D341Med (cell line): ENCODE measurements around the gene HECTD1.
"Not testable (repeated sequence)": the region's sequence is repeated elsewhere in the genome, so short reads cannot be mapped to it uniquely, and the experiment has no call there.

ENCODE experiments used
- DNase-seq: peaks from one replicate; pipeline ENCODE4 v3.0.0; 2012; ENCODE audit warnings: low spot score

Gene HECTD1

GRCh38 chr14:31194661-31195060, 12.9 kb downstream of the HECTD1 start:
- no peak for DNase-seq

GRCh38 chr14:31194095-31194494, 13.5 kb downstream of the HECTD1 start:
- DNase-seq: no peak

GRCh38 chr14:31192544-31192943, 15.0 kb downstream of the HECTD1 start:
- DNase-seq: not testable (repeated sequence)

DNA sequence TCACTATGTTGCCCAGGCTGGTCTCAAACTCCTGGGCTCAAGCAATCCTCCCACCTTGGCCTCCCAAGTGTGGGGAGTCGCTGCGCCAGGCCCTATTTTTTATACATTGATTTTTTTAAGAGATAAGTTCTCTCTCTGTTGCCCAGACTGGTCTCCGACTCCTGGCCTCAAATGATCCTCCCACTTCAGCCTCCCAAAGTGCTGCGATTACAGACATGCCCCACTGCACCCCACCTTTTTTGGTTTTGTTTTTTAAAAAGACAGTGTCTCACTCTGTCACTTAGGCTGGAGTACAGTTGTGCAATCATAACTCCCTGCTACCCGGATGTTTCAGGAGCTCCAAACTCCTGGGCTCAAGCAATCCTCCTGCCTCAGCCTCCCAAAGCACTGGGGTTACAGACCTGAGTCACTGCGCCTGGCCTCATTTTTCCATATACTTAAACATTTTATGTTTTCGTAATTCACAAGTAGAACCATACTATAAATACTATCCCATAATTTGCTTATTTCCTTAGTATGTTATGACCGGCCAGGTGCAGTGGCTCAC, 16.8 kb downstream of the HECTD1 start:
- DNase-seq: no peak

DNA sequence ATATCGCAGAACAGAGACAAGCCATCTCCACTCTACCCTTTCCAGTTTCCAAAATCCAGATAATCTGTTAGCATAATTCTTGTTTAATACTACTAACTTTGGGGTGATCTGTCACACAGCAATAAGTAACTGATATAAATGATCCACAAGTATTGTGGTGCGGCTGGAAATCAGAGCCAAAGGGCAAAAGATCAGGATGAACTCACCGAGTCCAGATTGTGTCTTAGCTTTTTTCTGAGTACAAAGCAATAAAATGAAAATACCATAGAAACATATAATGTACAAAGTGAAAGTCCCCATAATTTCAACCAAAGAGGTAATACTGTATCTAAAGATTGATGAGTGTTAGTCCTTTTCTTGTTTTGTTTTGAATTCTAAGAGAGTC, 17.4 kb downstream of the HECTD1 start:
- no peak for DNase-seq

DNA sequence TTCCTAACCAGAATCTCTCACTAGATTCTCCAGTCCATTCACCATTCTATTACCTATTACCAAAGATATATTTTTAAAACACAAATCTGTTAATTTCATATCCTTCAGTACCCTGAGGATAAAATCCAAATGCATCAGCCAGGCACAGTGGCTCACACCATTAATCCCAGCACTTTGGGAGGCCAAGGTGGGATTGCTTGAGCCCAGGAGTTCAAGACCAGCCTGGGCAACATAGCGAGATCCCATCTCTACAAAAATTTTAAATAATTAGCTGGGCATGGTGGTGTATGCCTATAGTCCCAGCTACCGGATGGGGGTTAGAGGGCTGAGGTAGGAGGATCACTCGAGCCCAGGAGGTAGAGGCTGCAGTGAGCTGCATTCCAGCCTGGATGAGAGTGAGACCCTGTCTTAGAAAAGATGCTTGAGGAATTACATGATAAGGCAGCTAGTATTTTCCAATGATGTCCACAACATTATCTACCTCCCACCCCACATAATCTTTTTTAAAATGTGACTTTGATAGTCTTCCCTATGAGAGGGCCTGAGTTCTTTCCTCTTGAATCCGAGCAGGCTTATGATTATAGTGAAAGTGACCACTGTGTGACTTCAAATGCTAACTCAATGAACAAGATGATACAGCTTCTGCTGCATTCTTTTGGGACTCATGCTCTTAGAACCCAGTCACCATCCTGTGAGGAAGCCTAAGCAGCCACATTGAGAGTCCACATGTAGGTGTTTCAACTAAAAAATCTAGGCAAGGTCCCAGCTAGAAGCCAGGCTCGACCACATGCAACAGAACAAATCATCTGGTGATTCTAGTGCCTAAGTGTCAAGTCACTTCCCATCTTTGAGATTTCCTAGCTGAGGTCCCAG, 18.0 kb downstream of the HECTD1 start:
- no peak for DNase-seq

- DNase-seq: no peak
Measured at GRCh38 chr14:31188744-31189143, 18.8 kb downstream of the HECTD1 start.

DNA sequence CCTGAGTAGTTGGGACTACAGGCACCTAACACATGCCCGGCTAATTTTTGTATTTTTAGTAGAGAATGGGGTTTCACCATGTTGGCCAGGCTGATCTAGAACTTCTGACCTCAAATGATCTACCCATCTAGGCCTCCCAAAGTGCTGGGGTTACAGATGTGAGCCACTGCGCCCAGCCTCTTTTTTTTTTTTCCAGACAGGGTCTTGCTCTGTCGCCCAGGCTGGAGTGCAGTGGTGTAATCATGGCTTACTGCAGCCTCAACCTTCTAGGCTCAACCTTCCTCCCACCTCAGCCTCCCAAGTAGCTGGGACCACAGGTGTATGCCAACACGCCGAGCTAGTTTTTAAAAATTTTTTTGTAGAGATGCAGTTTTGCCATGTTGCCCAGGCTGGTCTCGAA, 25.6 kb downstream of the HECTD1 start:
- DNase-seq: not testable (repeated sequence)

DNA sequence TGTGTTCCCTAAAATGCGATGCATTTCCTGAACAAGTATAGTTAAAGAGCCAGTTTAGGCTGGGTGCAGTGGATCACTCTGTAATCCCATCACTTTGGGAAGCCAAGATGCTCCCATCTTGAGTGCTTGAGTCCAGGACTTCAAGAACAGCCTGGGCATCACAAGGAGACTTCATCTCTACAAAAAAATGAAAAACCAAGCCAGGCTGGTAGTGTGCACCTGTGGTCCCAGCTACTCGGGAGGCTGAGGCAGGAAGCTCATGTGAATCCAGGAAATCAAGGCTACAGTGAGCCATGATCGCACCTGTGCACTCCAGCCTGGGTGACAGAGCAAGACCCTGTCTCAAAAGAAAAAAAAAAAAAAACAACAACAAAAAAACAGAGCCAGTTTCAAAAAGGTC, 26.3 kb downstream of the HECTD1 start:
- no peak for DNase-seq

DNA sequence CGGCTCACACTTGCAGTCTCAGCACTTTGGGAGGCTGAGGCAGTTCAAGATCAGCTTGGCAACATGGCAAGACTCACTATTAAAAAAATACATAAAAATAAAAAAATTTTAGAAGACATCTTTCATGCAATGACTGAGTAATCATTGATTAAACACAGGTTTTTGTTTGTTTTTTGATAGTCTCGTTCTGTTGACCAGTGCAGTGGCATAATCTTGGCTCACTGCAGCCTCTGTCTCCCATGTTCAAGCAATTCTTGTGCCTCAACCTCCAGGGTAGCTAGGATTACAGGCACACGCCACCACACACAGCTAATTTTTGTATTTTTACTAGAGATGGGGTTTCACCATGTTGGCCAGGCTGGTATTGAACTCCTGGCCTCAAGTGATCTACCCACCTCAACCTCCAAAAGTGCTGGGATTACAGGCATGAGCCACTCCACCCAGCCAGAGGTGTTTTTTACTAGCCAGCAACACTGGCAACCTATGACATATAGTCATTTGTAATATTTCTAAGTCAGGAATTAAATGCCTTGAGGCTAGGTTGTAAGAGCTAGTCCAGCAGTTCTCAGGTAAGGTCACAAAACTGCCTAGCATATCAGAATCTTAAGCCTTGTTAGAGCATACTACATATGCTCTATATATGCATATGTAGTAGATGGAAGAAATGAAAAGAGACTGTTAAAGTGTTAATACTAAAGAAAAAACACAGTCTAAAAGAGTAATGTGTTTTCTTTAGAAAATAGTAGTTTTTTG, 27.1 kb downstream of the HECTD1 start:
- DNase-seq: no peak

DNA sequence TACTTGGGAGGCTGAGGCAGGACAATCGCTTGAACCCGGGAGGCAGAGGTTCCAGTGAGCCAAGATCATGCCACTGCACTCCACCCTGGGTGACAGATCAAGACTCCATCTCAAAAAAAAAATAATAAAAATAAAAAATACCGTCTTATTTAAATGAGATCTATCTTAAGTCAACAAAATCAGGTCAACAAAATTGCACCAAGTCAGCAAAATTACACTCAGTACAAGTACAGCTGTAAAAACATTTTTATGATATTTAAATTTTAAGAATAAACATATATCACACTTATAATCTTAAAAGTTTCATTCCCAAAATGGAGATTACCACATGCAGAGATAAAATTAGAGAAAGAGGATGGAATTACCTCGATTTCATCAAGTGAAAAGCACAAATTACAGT, 33.2 kb downstream of the HECTD1 start:
- no peak for DNase-seq

- DNase-seq: no peak
Measured at GRCh38 chr14:31173120-31173837, 34.3 kb downstream of the HECTD1 start.

DNA sequence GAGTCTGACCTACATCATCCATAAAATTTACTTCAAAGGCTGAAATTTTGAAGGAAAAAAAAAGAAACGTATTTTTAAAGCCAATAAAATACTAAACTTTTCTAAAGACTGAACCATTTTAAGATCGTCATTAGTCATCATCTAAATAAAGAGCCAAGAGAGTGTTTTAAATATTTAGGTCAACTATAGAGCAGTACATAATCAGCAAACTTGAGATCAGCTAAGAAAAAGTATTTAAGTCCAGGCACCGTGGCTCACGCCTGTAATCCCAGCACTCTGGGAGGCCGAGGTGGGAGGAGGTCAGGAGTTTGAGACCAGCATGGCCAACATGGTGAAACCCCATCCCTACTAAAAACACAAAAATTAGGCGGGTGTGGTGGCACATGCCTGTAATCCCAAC, 35.5 kb downstream of the HECTD1 start:
- DNase-seq: no peak

DNA sequence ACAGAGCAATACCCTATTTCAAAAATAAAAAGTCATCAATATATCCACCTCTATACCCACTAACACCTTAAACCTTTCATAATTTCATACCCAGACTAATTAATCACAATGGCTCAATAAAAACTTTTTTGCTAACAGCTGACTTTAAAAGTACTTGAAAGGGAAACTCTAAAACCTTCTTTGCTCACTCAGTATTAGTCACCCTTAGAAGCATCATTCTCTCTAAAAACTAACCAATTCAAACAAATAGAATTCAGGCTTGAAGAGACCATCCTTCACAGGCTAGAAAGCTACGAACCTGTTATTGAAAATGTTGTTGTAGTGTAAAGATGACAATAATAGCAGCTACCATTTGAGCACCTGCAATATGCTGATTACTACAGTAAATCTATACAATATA, 37.2 kb downstream of the HECTD1 start:
- no peak for DNase-seq

DNA sequence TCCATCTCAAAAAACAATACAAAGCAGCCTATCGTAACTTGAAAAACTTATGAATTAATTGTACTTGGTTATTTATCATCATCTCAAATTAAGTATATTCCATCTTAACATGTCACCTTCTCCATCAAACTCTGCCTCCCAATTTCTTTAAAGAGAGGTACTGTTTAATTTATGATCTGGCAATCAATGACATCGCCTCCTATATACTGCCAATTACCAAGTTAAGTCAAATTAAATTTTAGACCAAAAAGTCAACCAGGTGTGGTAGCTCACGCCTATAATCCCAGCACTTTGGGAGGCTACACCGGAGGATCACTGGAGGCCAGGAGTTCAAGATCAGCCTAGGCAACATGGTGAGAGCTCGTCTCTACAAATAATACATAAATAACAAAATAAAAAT, 37.7 kb downstream of the HECTD1 start:
- no peak for DNase-seq

GRCh38 chr14:31167032-31167431, 40.6 kb downstream of the HECTD1 start:
- no peak for DNase-seq

DNA sequence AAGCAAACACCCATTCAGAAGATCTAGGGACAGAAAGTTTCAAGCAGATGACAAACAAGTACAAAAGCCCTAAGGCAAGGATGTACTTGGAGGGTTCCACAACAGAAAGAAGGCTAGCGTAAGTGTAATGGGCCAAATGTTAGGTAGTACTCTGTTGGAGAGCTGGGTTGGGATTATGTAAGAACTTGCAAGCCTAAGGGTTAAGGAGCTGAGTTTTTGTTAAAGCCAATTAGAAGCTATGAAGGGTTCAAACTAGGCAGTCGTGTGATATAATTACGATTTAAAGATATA, 41.4 kb downstream of the HECTD1 start:
- DNase-seq: no peak

DNA sequence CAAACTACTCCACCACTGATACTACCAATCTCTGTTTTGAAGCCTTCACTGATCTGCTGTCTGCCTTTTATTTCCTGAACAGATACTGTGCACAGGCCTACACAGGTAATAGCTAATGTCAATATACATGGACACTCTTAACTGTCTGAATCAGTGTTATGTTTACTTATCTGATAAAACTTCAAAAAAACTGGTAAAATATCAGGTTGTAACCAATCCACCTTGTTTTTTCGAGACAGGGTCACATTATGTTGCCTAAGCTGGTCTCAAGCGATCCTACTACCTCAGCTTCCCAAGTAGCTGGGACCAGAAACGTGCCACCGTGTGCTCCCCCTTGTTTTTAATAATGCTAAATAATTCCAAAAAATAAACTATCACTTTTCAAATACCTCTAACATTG, 43.5 kb downstream of the HECTD1 start:
- DNase-seq: no peak

DNA sequence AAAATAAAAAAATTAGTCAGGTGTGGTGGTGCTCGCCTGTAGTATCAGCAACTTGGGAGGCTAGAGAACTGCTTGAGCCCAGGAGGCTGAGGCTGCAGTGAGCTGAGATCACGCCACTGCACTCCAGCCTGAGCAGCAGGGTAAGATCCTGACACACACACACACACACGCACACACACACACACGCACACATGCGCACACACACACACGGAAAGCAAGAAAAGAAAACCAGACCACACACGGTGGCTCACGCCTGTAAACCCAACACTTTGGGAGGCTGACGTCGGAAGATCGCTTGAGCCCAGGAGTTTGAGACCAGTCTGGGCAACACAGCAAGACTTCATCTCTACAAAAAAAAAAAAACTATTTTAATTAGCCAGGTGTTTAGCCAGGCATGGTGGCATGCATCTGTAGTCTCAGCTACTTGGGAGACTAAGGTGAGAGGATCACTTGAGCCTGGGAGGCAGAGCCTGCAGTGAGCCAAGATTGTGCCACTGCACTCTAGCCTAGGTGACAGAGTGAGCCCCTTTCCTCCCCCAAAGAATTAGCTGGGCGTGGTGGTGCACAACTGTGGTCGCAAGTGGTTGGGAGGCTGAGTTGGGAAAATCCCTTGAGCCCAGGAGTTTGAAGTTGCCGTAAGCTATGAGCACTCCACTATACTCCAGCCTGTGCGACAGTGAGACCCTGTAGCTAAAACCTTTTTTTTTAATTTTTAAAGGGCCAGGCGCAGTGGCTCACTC, 44.5 kb downstream of the HECTD1 start:
- DNase-seq: no peak

DNA sequence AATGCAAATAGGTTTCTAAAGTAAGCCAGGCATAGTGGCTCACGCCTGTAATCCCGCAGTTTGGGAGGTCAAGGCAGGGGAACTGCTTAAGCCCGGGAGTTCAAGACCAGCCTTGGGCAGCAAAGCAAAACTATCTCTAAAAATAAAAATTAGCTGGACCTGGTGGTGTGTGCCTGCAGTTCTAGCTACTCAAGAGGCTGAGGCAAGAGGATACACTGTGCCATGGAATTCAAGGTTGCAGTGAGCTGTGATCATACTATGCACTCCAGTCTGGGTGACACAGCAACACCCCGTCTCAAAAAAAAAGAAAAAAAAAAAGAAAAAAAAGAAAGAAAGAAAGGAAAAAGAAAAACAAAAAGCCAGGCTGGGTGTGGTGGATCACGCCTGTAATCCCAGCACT, 46.3 kb downstream of the HECTD1 start:
- no peak for DNase-seq

DNA sequence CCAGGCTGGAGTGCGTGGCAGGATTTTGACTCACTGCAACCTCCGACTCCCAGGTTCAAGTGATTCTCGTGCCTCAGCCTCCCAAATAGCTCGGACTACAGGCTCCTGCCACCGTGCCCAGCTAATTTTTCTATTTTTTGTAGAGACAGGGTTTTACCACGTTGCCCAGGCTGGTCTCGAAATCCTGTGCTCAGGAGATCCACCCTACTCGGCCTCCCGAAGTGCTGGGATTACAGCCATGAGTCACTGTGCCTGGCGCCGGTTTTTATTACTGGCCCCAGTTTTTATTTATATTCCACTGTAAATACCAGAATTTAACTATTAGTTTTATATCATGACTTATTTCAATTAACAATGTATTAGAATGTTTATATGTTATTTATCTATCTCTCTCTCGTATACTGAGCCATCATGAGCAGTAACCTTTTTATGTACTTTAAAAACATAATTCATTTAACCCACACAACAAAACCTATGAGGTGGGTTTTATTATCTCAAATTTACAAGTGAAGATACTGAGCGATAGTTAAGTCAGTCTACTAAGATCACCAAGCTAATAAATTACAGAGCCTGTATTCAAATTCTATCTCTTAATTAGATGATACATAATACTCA, 47.8 kb downstream of the HECTD1 start:
- no peak for DNase-seq

- no peak for DNase-seq
Measured at GRCh38 chr14:31154956-31155355, 52.6 kb downstream of the HECTD1 start.
